CD1c-positive myeloid dendritic cell (primary cell): ENCODE results near the gene SEC14L1.

Experiments
- DNase-seq: peaks from one replicate; pipeline ENCODE4 v3.0.0-alpha.2; 2016; ENCODE audit errors: extremely low spot score

SEC14L1 gene

GRCh38 chr17:77264617-77265230, 124.0 kb downstream of the SEC14L1 start:
- DNase-seq = no peak

- DNase-seq = no peak
These were observed 125.4 kb downstream of the SEC14L1 start for GRCh38 chr17:77266213-77266612.
